GM21515 (cell line): Measurements from ENCODE around the gene GHR.
A peak's percentile ranks its signal among the peaks of the same experiment; 100 is the strongest.
"Not testable (repeated sequence)": the region's sequence is repeated elsewhere in the genome, so short reads cannot be mapped to it uniquely, and the experiment has no call there.

Experiments used
- ATAC-seq: cut with Tn5 transposase; IDR thresholded peaks from one replicate; pipeline ENCODE4 v1.9.1; 2021; ENCODE audit not compliant: unreplicated experiment

GHR gene

DNA sequence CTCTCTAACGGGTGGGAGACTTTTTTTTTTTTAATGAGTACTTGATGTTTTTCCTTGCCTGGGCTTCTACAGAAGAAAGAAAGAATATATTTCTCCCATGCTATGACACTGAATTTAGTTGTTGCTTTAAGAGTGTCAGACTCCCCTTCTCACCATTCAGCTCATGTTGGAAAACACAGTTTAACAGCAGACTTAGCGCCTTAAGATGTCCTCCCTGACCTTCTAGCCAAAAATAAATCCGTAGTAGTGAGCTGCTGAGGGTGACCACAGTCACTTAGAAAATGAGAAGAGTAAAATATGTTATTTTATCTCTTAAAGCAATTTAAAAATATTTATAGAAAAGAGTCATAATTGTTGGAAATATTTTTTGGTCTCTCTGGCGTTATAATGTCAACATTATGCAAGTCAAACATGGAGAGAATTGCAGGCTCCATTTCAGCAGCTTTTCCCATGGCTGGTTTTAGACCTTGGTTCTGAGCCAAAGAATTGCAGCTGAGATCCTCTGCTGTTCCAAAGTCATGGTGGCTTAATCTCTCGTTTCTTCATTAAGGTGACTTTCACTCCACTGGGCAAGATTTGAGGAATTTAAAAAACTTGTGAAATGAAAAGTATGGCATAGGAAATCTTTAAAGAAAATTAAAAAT is 143.5 kb downstream of the GHR start:
- ATAC-seq: no peak

DNA sequence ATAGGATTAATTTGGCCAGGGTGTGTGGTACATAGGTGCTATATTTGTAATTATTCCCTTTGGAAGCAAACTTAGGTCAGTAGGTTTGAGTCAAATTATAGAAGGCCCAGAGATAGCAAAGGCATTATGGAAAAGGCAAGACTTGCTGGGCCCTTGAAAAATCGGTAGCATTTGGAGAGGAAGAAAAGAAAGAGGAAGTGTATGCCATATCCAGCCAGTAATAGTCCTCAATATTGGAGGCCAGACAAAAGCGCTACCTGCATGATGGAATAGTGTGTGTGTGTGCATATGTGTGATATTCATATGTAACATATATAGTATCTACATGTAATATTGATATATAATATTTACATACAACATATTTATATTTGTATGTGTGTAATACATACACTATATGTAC is 146.1 kb downstream of the GHR start:
- ATAC-seq: no peak

- ATAC-seq: no peak
These were observed 146.8 kb downstream of the GHR start for GRCh38 chr5:42569953-42570548.

- ATAC-seq: no peak
These were observed 148.0 kb downstream of the GHR start for GRCh38 chr5:42570966-42571960.

GRCh38 chr5:42572313-42572712 is 149.1 kb downstream of the GHR start:
- no peak for ATAC-seq

- ATAC-seq: no peak
These were observed 150.1 kb downstream of the GHR start for GRCh38 chr5:42573386-42573785.

GRCh38 chr5:42575914-42576313 is 152.7 kb downstream of the GHR start:
- not testable (repeated sequence) for ATAC-seq

DNA sequence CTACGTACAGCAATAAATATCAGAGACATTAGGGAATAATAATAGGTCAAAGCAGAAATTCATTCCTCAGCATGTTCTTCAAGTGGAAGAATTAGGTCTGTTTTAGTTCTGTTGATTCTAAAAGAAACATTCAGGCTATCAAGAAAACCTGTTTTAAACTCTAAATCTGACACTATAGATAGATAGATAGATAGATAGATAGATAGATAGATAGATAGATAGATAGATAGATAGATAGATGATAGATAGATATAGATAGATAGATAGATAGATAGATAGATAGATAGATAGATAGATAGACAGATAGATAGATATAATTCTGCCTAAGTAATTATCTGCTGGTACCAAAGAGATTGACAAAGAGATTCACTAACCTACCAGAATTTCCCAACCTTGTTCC is 155.7 kb downstream of the GHR start:
- ATAC-seq: not testable (repeated sequence)

DNA sequence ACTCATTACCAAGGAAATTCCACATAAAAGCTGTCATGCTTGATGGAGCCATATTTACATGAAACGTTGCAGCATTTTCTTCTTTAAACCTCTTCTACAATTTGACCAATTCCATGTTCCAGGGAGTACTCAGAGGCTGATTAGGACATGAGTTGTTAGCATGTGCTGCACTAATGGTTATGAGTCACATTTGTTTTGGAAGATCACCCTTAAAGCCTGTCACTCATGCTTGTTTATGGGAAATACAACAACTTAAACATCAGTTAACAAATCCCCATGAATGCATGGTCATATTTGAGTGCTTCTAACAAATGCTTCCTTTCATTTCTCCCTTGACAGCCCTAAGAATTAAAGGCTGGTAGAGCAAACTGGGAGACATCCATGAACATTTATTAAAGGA is 156.1 kb downstream of the GHR start:
- ATAC-seq: no peak

GRCh38 chr5:42581845-42582244 is 158.6 kb downstream of the GHR start:
- ATAC-seq: no peak

DNA sequence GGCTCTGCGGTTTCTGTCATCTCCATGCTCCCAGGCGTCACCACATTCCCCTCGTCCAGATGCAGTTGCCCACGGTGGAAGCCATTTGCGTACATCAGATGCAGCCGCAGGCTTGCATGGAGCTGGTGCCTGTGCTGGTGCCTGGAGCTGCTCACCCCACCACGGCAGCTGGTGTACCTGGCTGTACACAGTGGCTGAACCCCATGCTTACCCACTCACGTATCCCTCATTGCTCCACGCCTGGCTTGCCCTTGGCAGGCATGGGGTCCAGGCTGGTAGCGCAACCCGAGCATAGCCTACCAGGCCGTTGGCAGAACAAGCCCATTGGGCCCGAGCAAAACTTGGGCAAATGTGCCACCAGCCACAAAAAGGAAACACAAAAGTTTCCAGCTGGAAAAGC is 159.5 kb downstream of the GHR start:
- no peak for ATAC-seq

DNA sequence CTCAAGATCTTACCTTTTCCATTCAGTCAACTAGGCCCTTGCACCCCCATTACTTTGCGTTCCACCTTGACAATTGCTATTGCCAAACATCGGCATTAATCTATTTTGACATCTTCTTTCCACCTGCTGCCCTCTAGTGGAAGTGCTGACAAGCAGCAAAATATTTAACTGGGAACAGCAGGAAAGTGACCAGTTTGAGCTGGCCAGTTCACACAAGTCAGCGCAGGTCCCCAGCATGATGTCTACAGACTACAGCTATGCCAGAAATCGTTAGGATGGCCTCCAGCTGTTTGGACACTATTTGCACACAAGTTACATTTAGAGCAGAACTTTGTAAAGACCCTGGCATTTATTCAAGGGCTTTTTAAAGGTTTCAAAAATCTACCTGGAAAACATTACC is 160.1 kb downstream of the GHR start:
- peak; percentile 73 for ATAC-seq

- ATAC-seq: no peak
These were observed 163.4 kb downstream of the GHR start for GRCh38 chr5:42586625-42587024.

GRCh38 chr5:42587096-42587723 is 164.0 kb downstream of the GHR start:
- no peak for ATAC-seq

GRCh38 chr5:42590566-42590965 is 167.3 kb downstream of the GHR start:
- ATAC-seq: no peak

GRCh38 chr5:42591015-42591414 is 167.8 kb downstream of the GHR start:
- ATAC-seq: no peak

DNA sequence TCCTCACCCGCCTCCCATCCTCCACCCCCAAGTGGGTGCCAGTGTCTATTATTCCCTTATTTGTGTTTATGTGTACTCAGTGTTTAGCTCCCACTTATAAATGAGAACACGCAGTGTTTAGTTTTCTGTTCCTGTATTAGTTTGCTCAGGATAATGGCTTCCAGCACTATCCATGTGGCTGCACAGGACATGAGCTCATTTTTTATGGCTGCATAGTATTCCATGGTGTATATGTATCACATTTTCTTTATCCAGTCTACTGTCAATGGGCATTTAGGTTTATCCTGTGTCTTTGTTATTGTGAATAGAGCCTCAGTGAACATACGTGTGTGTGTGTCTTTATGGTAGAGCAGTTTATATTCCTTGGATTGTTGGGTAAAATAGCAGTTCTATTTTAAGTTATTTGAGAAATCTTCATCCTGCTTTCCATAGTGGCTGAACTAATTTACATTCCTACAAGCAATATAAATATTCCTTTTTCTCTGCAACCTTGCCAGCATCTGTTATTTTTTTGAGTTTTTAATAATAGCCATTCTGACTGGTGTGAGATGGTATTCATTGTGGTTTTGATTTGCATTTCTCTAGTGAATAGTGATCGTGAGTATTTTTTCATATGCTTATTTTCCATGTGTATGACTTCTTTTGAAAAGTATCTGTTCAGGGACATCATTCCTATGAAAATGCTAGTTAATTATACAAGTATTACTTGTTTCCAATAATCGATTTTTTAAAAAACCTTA is 169.3 kb downstream of the GHR start:
- no peak for ATAC-seq

DNA sequence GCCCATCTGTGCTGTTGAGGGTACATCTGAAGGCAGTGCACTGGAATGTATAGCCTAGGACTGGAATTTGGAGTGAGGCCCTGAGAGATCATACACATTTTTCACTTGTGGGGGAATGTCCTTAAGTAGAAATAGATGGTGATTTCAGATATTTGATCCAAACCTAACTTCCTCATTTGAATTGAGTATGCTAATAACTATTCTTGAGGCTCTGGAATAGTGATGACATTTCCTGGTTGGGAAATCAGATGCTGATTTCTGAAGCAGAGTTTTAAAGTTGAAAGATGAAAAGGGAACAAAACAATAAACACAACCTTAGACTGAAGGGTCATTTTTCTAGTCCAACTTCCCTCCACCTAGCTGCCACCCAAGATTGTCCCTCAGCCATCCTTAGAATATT is 170.4 kb downstream of the GHR start:
- ATAC-seq: no peak

DNA sequence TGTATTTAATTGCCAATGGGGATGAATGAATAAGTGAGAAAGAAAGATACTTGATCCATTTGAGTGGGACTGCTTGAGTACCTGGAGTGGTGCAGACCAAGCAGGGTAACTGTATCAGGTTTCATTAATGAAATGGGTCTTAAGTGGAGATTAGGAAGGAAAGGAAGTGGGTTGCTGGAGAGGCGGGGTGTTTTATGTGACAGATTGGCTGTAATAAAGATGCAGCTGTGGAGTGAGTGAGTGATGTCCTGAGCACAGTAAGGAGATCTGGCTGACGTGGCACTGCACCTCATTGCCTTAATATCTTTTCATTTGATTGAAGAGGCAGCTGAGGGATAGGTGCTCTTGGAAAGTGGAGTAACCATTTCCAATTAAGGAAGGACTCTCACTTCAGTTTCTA is 172.4 kb downstream of the GHR start:
- no peak for ATAC-seq

DNA sequence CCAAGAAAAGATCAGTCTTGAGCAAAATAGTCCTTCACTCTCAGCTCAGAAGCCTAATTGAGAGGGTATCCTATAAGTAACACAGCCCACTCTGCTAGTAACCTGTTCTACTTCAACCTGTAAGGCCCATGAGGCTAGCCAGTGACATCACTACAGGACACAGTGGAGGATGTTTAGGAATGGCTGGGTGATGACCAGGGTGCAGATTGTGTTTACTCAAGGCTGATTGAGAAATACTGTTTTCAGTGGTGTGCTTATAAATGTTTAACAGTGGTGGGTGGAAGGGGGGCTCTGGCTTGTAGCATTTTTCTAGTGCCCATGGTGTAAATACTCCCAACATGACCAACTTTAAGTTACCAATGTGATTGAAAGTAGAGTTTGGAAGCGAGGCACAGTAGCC is 173.6 kb downstream of the GHR start:
- no peak for ATAC-seq
